Vagina (tissue), 2 donors: ENCODE measurements around the gene OPHN1.

Experiments
- CTCF ChIP-seq, 3 experiments: fragments of 450-650 bp in 2 of 3; fragments of 200-600 bp in 1 of 3; sonication (generic) in 1 of 3; IDR thresholded peaks; one replicate each; pipeline ENCODE4 v1.5.1; 2017 to 2019; ENCODE audit warnings: antibody characterized with exemption in 3 of 3, mild to moderate bottlenecking in 2 of 3, moderate library complexity in 2 of 3
- POLR2A ChIP-seq, 2 donors: fragments of 450-650 bp; IDR thresholded peaks; one replicate each; pipeline ENCODE4 v1.6.1; 2017; ENCODE audit warnings: antibody characterized with exemption in 2 of 2, mild to moderate bottlenecking in 2 of 2, moderate library complexity in 2 of 2
- POLR2AphosphoS5 ChIP-seq, 2 donors: sonication (generic); formaldehyde crosslinking; IDR thresholded peaks; one replicate each; pipeline ENCODE4 v1.9.0; 2017; ENCODE audit warnings: antibody characterized with exemption in 2 of 2, mild to moderate bottlenecking in 2 of 2, low read depth in 1 of 2; ENCODE audit not compliant: insufficient read depth in 1 of 2

- no peak for TF ChIP-seq POLR2A (IDR thresholded peaks at IDR 0.05)
- no peak for TF ChIP-seq CTCF (IDR thresholded peaks at IDR 0.05)
- no peak for TF ChIP-seq POLR2AphosphoS5 (IDR thresholded peaks at IDR 0.05; ENCODE audit: insufficient read depth in 1 of 2, low read depth in 1 of 2)
Measured at GRCh38 chrX:68077378-68077777, 355.9 kb downstream of the OPHN1 start.
